Heart right ventricle (tissue), 16 donors: Measurements from ENCODE around the gene PDLIM5. TPM values are rescaled to one million over a fixed set of nuclear protein-coding genes. Genes with fewer than 3 reads are reported as not detected.

Experiments
- ATAC-seq, 8 donors: fragments of 200-7000 bp; cut with Tn5 transposase; one replicate each; pipeline ENCODE4 v1.9.1; 2020; ENCODE audit warnings: mild to moderate bottlenecking in 8 of 8, moderate library complexity in 8 of 8, moderate number of reproducible peaks in 1 of 8
- DNase-seq, 2 donors: peaks; one replicate each; pipeline ENCODE4 v3.0.0-alpha.2; 2020
- H3K27ac ChIP-seq, 10 donors: fragments of 200-600 bp; sonication (generic) in 2 of 10; one replicate each; pipeline versions ENCODE4 v1.5.0 to v1.8.0; 2020 to 2022; ENCODE audit warnings: mild to moderate bottlenecking in 3 of 10
- H3K27me3 ChIP-seq, 7 donors: fragments of 200-600 bp; one replicate each; pipeline ENCODE4 v1.8.0; 2021 to 2022; ENCODE audit warnings: mild to moderate bottlenecking in 2 of 7
- H3K36me3 ChIP-seq, 9 donors: fragments of 200-600 bp; sonication (generic) in 1 of 9; one replicate each; pipeline versions ENCODE4 v1.5.0 to v1.8.0; 2020 to 2022; ENCODE audit warnings: mild to moderate bottlenecking in 2 of 9
- H3K4me1 ChIP-seq, 9 donors: fragments of 200-600 bp; sonication (generic) in 1 of 9; one replicate each; pipeline versions ENCODE4 v1.5.0 to v1.8.0; 2020 to 2022; ENCODE audit warnings: mild to moderate bottlenecking in 4 of 9
- H3K4me3 ChIP-seq, 10 donors: fragments of 200-600 bp; sonication (generic) in 2 of 10; one replicate each; pipeline versions ENCODE4 v1.5.0 to v1.8.0; 2020 to 2022; ENCODE audit warnings: mild to moderate bottlenecking in 7 of 10, moderate library complexity in 2 of 10
- H3K9me3 ChIP-seq, 11 donors: fragments of 200-600 bp in 10 of 11; sonication (generic) in 2 of 11; one replicate each; pipeline versions ENCODE4 v1.5.0 to v1.8.0; 2013 to 2022; ENCODE audit warnings: mild to moderate bottlenecking in 2 of 11, control low read depth in 1 of 11, moderate library complexity in 1 of 11
- WGBS, 2 donors: extraction: QIAGEN DNeasy Blood & Tissue Kit; methylation state at CpG; one replicate each; pipeline ENCODE4 v1.1.7; 2013; ENCODE audit warnings: inconsistent platforms in 1 of 2; 5-methylcytosine and 5-hydroxymethylcytosine counted together
- intact Hi-C, 10 donors: fragments of 100-400 bp; cut with DNase I; formaldehyde crosslinking; loops; one replicate each; pipeline versions ENCODE4 v1.11.1 to v1.14.2; 2022
- polyA plus RNA-seq, 2 donors: library from polyadenylated mRNA; stranded (reverse); fragments of 200-250 nt; gene quantifications; one replicate each; pipeline ENCODE4 v1.2.3, GENCODE V29; 2013
- total RNA-seq, 10 donors: library from RNA; stranded (reverse); fragmentation: NEBNext Ultra II Directional in 3 of 10; extraction: Animal tissue kit (Norgen Biotek cat#: 25700) in 3 of 10; gene quantifications; one replicate each; pipeline versions ENCODE4 v1.2.1 to v1.2.4, GENCODE V29; 2021 to 2023
- TF ChIP-seq, protein P1 (sequence below), 9 donors: fragments of 200-600 bp; sonication (generic) in 2 of 9; IDR thresholded peaks; one replicate each; pipeline versions ENCODE4 v1.5.0 to v1.8.0; 2021 to 2022; ENCODE audit warnings: antibody characterized with exemption in 9 of 9, mild to moderate bottlenecking in 5 of 9, moderate library complexity in 1 of 9
- donor health status: Arrhythmogenic right ventricular cardiomyopathy.
- donor health status: ischemic (EF 13 %, LVEDD 7.1; RV severe dilation, severe dysfunction).
- donor health status: healthy with polysubstance abuse.
- donor health status: DM: no; HTN: yes; CAD: no.
- donor health status: DM: no; HTN: no; CAD: no.
- donor health status: ischemic (EF 25% LVEDD 6.9; RV normal size, moderate dysfunction).
- donor health status: ischemic (EF 25% LVEDD 5.7; RV mildly dilated, moderate dysfunction).
- donor health status: healthy.
- donor health status: DM: yes; HTN: yes; CAD: no.
- donor health status: Ischemic cardiomyopathy.
- donor health status: ischemic (EF 35%, LVEDD 5.7; RV mildly dilated, moderate dysfunction).
- donor health status: nonischemic (EF 11% LVEDD 7.7; RV severe dilation, severe dysfunction).
- donor health status: DM: yes; HTN: yes; CAD: no.
- donor health status: PGD.
- donor health status: ischemic (EF 29% LVEDD 5.4; RV normal size, mild dysfunction).
- donor health status: nonischemic (EF 23%, LVEDD 6.1; RV moderate dilation, normal function).

The PDLIM5 gene
- total and polyA plus RNA-seq, 12 donors = 221 to 1,549 (median 1,269) TPM

GRCh38 chr4:94413085-94413840 lies 38.5 kb upstream of the PDLIM5 start:
- intact Hi-C loops = loop anchor here in 3 of 10 donors (2.0 to 5.0 kb wide), 2 partner anchors 36 to 39 kb away; partner anchors contain the start of gene PDLIM5 (in 2 of the 3)
- Histone ChIP-seq H3K9me3 (peaks cover 0 to 9% (median 0%) of the 10 kb centered on the region in 11 donors), H3K27ac (peak overlapping the region; percentile 59 to 92 (median 85)), H3K4me3 (peak overlapping the region in 1 of 10 donors; percentile 4), H3K4me1 (peaks cover 7 to 58% (median 31%) of the 10 kb centered on the region in 9 donors), H3K36me3 (no peaks in the 10 kb centered on the region), H3K27me3 (no peaks in the 10 kb centered on the region)
- 59 to 70% methylated on average over 2 of the region's 2 CpGs for WGBS, 2 donors
- ATAC-seq = no peak
- DNase-seq = no peak
- TF ChIP-seq, protein P1, sequence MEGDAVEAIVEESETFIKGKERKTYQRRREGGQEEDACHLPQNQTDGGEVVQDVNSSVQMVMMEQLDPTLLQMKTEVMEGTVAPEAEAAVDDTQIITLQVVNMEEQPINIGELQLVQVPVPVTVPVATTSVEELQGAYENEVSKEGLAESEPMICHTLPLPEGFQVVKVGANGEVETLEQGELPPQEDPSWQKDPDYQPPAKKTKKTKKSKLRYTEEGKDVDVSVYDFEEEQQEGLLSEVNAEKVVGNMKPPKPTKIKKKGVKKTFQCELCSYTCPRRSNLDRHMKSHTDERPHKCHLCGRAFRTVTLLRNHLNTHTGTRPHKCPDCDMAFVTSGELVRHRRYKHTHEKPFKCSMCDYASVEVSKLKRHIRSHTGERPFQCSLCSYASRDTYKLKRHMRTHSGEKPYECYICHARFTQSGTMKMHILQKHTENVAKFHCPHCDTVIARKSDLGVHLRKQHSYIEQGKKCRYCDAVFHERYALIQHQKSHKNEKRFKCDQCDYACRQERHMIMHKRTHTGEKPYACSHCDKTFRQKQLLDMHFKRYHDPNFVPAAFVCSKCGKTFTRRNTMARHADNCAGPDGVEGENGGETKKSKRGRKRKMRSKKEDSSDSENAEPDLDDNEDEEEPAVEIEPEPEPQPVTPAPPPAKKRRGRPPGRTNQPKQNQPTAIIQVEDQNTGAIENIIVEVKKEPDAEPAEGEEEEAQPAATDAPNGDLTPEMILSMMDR (IDR thresholded peaks at IDR 0.05) = no peak

DNA sequence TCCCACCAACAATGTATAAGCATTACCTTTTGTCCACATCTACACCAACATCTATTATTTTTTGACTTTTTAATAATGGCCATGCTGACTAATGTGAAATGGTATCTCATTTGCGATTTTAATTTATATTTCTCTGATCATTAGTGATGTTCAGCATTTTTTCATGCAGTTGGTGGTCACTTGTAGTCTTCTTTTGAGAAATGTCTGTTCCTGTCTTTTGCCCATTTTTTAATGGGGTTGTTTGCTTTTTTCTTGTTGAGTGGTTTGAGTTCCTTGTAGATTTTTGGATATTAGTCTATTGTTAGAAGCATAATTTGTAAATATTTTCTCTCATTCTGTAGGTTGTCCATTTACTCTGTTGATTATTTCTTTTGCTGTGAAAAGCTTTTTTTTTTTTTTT lies 36.8 kb upstream of the PDLIM5 start:
- no peak overlapping the region for H3K4me3 ChIP-seq
- ATAC-seq = no peak
- peak overlapping the region in 7 of 10 donors; percentile 3 to 92 (median 85) for H3K27ac ChIP-seq
- TF ChIP-seq, protein P1 (IDR thresholded peaks at IDR 0.05) = no peak
- H3K36me3 ChIP-seq = no peaks in the 10 kb centered on the region
- peaks cover 0 to 9% (median 0%) of the 10 kb centered on the region in 11 donors for H3K9me3 ChIP-seq
- H3K4me1 ChIP-seq = peaks cover 5 to 50% (median 25%) of the 10 kb centered on the region in 9 donors
- intact Hi-C loops = loop anchor here in 3 of 10 donors (2.0 to 5.0 kb wide), 2 partner anchors 36 to 37 kb away; partner anchors contain the start of gene PDLIM5 (in 3 of the 3)
- WGBS, 2 donors = 98 to 99% methylated on average over 1 of the region's 1 CpG
- DNase-seq = no peak
- no peaks in the 10 kb centered on the region for H3K27me3 ChIP-seq

DNA sequence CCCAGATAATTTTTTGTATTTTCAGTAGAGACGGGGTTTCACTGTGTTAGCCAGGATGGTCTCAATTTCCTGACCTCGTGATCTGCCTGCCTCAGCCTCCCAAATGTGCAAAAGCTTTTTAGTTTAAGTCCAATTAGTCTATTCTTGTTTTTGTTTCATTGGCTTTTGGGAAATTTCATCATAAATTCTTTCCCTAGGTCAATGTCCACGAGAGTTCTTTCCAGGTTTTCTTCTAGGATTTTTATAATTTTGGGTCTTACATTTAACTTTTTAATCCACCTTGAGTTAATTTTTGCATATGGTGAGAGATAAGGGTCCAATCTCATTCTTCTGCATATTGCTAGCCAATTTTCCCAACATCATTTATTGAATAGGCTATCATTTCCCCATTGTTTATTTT lies 36.3 kb upstream of the PDLIM5 start:
- H3K4me1 ChIP-seq = peaks cover 5 to 48% (median 28%) of the 10 kb centered on the region in 9 donors
- no peak overlapping the region for H3K27ac ChIP-seq
- no peak for ATAC-seq
- H3K27me3 ChIP-seq = no peaks in the 10 kb centered on the region
- H3K36me3 ChIP-seq = no peaks in the 10 kb centered on the region
- 94 to 99% methylated on average over 3 of the region's 3 CpGs for WGBS, 2 donors
- no peak overlapping the region for H3K4me3 ChIP-seq
- H3K9me3 ChIP-seq = peaks cover 0 to 9% (median 0%) of the 10 kb centered on the region in 11 donors
- DNase-seq = no peak
- TF ChIP-seq, protein P1 (IDR thresholded peaks at IDR 0.05) = no peak
- intact Hi-C loops = loop anchor here in 1 of 10 donors (2.0 kb wide), 1 partner anchor 35 kb away; the partner anchor contains the start of gene PDLIM5

GRCh38 chr4:94416335-94416734 lies 35.4 kb upstream of the PDLIM5 start:
- Histone ChIP-seq H3K4me3 (no peak overlapping the region), H3K9me3 (peaks cover 0 to 9% (median 0%) of the 10 kb centered on the region in 11 donors), H3K27me3 (no peaks in the 10 kb centered on the region), H3K36me3 (no peaks in the 10 kb centered on the region), H3K4me1 (peaks cover 5 to 42% (median 27%) of the 10 kb centered on the region in 9 donors), H3K27ac (no peak overlapping the region)
- no peak for DNase-seq
- intact Hi-C loops = no loop called here
- no peak for ATAC-seq
- 95 to 98% methylated on average over 4 of the region's 4 CpGs for WGBS, 2 donors
- TF ChIP-seq, protein P1 (IDR thresholded peaks at IDR 0.05) = no peak
